ENCODE measurements around the gene CTIF. TPM values are rescaled to one million over a fixed set of nuclear protein-coding genes. Genes with fewer than 3 reads are reported as not detected.

CTIF gene
- polyA plus RNA-seq, 4 donors, result 16.6 to 26.9 (median 22.9) TPM

- DNase-seq (ENCODE audit: low read depth in 4 of 4, low spot score in 2 of 4), result no peak
These were observed 77.8 kb downstream of the CTIF start for GRCh38 chr18:48616484-48617255.

GRCh38 chr18:48617844-48618497 lies 79.1 kb downstream of the CTIF start:
- no peak for DNase-seq (ENCODE audit: low read depth in 4 of 4, low spot score in 2 of 4)

DNA sequence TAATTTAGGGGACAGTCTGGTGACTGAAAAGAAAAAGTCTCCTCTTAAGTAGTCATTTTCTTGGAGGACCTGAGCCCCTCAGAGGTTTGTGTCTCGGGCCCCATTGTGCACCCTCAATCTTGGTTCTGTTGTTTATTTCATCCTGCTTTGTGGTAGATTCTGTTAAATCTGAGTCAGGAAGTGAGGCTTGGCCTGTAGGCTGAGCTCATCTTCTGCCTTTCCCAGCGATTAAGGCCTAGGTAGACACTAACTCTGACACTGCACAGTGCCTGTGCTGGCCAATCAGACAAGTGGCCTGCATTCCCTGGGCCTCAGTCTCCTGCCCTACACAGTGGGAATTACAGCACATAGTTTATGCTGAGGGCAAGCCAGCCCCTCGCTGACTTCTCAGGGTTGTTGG lies 80.2 kb downstream of the CTIF start:
- no peak for DNase-seq (ENCODE audit: low read depth in 4 of 4, low spot score in 2 of 4)

DNA sequence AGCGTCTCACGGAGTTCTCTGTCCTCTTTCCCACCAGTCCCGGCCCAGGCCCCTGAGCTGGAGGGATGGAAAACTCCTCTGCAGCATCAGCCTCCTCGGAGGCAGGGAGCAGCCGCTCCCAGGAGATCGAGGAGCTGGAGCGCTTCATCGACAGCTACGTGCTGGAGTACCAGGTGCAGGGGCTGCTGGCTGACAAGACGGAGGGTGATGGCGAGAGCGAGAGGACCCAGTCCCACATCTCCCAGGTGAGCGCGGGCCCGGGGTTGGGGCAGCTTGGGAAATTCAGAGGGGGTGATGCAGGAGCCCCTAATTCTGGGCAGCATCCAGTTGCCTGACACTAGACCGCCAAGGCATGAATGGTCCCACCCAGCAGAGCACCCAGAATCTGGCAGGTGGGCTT lies 80.7 kb downstream of the CTIF start:
- DNase-seq (ENCODE audit: low read depth in 4 of 4, low spot score in 2 of 4), result no peak

- DNase-seq (ENCODE audit: low read depth in 4 of 4, low spot score in 2 of 4), result no peak
These were observed 81.2 kb downstream of the CTIF start for GRCh38 chr18:48620071-48620470.

DNA sequence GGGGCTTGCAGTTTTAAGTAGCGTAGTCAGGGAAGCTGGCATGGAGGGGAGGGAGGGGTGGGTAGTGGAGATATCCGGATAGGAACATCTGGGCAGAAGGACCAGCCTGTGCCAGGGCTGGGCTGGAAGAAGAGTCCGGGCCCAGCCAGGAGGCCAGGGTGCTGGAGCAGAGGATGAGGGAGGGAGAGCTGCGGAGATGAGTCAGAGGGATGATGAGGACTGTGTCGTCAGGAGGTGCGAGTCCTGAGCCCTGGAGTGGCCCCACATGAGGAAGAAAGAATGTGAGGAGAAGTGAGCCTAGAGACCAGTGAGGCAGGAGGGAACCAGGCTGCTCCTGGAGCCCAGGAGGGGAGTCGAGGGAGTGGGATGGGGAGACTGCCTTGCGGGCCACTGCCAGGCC lies 82.4 kb downstream of the CTIF start:
- no peak for DNase-seq (ENCODE audit: low read depth in 4 of 4, low spot score in 2 of 4)

- DNase-seq (ENCODE audit: low read depth in 4 of 4, low spot score in 2 of 4), result no peak
These were observed 83.2 kb downstream of the CTIF start for GRCh38 chr18:48621815-48622555.

- no peak for DNase-seq (ENCODE audit: low read depth in 4 of 4, low spot score in 2 of 4)
These were observed 84.1 kb downstream of the CTIF start for GRCh38 chr18:48622911-48623431.

DNA sequence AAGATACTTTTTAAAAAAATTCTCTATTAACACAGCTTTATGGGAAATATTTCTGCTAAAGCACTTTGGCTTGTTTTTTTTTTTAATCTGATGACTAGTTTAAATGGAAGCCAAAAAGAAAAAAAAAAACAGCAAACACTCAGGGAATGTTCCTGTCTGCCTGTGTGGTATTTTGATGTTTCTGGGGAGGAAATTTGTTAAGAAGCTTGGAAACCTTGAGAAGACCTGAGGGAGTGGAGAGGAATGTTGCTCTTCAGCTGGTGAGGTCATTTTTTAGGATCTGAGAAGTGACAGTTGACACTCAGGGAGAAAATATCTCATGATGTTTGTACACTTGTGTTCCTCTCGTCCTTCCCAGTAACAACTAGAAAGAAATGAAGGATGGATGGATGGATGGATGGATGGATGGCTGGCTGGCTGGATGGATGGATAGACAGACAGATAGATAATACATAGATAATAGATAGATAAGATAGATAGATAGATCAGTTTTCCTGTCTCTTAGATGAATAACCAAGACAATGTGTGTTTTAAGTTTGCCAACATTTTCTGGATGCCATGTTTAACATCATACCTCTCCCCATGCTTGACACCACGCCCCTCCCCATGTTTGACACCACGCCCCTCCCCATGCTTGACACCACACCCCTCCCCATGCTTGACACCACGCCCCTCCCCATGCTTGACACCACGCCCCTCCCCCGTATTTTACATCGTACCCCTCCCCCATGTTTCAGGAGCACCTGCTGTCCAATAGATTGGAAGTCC lies 84.8 kb downstream of the CTIF start:
- no peak for DNase-seq (ENCODE audit: low read depth in 4 of 4, low spot score in 2 of 4)

DNA sequence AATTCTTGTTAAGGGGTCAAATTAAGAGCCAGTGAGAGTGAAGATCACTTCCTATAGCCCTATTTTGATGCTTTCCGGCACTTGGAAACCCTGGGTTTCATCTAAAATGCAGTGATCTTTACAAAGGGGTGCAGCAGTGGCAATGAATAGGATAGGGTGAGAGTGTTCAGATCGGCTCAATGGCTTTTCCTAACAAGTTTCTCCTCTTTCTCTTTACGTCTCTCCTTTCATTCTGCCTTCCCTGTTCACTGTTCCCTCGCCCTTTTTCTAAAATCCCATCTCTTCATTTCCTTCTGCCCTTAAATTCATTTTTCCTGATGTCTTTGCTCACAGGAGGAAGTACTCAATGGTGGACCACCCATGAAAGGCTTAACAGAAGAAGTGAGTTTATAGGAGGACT lies 86.0 kb downstream of the CTIF start:
- DNase-seq (ENCODE audit: low read depth in 4 of 4, low spot score in 2 of 4), result no peak

GRCh38 chr18:48627216-48627615 lies 88.4 kb downstream of the CTIF start:
- DNase-seq (ENCODE audit: low read depth in 4 of 4, low spot score in 2 of 4), result no peak

DNA sequence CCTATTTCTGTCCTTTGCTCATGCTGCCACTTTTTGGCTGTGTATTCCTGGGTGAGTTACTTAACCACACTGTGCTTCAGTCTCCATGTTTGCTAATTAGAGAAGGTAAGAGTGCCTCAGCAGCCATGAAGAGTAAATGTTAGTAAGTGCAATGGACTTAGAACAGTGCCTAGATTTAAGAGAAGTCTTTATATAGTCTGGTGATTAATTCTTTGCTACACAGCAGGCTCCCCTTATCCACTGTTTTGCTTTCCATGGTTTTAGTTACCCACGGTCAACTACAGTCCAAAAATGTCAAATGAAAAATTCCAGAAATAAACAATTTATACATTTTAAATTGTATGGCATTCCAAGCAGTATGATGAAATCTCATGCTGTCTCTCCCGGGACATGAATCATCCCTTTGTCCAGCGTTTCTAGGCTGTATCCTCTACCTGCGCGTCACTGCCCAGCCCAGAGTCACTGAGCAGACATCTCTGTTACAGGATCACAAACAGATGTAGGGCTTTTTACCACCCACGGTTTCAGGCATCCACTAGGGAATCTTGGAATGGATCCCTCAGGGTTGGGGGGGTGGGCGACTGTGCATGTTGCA lies 91.0 kb downstream of the CTIF start:
- DNase-seq (ENCODE audit: low read depth in 4 of 4, low spot score in 2 of 4), result no peak

- DNase-seq (ENCODE audit: low read depth in 4 of 4, low spot score in 2 of 4), result no peak
These were observed 93.0 kb downstream of the CTIF start for GRCh38 chr18:48631851-48632250.

- no peak for DNase-seq (ENCODE audit: low read depth in 4 of 4, low spot score in 2 of 4)
These were observed 93.9 kb downstream of the CTIF start for GRCh38 chr18:48632676-48633257.

DNA sequence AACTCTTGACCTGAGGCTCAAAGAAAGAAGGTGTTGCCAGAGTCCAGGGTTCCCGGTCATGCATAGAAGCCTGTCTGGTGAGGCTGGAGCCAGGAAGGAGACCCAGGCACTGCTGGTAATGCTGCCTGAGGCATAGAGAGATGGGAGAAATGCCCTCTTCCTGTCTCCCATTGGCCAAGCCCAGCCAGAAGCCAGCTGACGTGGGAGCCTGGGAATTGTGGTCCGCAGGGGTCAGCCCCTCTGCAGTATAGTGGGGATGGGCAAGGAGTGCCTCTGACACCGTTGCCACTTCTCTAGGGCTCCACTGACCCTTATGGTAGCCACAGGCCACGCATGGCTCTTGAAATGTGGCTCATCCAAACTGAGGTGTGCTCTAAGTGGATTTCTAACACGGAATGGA lies 95.7 kb downstream of the CTIF start:
- DNase-seq (ENCODE audit: low read depth in 4 of 4, low spot score in 2 of 4), result no peak

GRCh38 chr18:48634975-48635374 lies 96.1 kb downstream of the CTIF start:
- DNase-seq (ENCODE audit: low read depth in 4 of 4, low spot score in 2 of 4), result no peak

DNA sequence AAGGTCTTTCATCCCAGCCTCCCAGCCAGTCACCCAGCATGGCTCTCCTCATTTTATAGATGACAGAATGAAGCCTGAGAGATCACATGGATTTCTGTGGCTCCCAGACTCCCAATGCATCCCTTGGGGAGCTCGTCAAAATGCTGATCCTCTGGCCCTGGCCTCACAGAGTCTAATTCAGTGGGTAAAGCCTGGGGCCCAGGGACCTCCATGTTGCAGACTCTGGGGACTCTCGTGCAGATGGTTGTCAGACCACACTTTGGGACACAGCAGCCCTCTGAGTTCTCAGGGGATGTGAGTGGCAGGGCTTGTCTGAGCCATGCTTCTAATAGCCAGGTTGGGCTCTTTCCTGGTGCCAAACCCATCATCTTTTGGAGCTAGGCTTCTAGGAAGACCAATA lies 97.0 kb downstream of the CTIF start:
- no peak for DNase-seq (ENCODE audit: low read depth in 4 of 4, low spot score in 2 of 4)

DNA sequence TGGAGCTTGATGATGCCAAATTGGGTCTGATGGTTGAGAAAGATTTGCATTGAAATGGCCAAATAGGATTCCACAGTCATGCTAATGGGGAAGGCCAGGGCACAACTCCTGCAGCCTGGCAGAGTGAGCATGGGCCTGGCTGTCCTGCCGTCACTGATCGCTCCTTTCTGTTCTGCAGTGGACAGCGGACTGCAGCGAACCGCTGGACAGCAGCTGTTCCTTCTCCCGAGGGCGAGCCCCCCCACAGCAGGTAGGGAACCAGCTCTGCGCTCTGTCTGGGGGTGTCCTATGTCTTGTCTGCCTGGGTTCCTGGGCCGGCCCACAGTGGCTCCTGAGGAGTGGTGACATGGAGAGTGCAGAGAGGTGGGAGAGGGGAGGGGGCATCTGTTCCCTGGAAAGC lies 97.6 kb downstream of the CTIF start:
- DNase-seq (ENCODE audit: low read depth in 4 of 4, low spot score in 2 of 4), result no peak

- no peak for DNase-seq (ENCODE audit: low read depth in 4 of 4, low spot score in 2 of 4)
These were observed 98.5 kb downstream of the CTIF start for GRCh38 chr18:48637081-48637990.

Data from left renal cortex interstitium (tissue), 4 donors.